ENCODE data around the gene CHL1. TPM values are rescaled to one million over a fixed set of nuclear protein-coding genes. Genes with fewer than 3 reads are reported as not detected.

CHL1 gene
- total RNA-seq, 6 experiments from 2014 or later: not detected

DNA sequence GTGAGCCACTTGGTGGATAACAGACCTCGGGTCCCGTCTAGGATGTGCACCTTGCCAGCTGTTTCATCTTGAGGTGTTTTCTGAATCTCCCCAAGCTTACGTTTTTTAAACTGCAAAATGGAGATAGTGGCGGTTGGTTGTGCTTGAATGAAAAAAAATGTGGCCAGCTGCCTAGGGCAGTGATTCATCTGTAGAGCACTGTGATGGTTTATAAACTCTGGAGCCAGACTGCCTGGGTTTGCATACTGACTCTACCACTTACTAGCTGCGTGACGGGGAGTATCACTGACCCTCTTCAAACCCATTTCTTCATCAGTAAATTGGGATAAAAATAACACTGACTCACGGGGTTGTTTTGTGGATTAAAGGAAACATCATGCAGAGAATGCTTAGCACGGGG lies 159.1 kb downstream of the CHL1 start:
- no peaks in the 10 kb centered on the region for H3K4me1 Mint-ChIP-seq (ENCODE audit: low read depth)
- H3K27ac Mint-ChIP-seq: no peak overlapping the region
- H3K36me3 Mint-ChIP-seq (ENCODE audit: low read depth): no peaks in the 10 kb centered on the region
- DNase-seq: peak; percentile 25
- H3K27me3 Mint-ChIP-seq (ENCODE audit: insufficient read depth): no peaks in the 10 kb centered on the region
- TF ChIP-seq, protein P1, sequence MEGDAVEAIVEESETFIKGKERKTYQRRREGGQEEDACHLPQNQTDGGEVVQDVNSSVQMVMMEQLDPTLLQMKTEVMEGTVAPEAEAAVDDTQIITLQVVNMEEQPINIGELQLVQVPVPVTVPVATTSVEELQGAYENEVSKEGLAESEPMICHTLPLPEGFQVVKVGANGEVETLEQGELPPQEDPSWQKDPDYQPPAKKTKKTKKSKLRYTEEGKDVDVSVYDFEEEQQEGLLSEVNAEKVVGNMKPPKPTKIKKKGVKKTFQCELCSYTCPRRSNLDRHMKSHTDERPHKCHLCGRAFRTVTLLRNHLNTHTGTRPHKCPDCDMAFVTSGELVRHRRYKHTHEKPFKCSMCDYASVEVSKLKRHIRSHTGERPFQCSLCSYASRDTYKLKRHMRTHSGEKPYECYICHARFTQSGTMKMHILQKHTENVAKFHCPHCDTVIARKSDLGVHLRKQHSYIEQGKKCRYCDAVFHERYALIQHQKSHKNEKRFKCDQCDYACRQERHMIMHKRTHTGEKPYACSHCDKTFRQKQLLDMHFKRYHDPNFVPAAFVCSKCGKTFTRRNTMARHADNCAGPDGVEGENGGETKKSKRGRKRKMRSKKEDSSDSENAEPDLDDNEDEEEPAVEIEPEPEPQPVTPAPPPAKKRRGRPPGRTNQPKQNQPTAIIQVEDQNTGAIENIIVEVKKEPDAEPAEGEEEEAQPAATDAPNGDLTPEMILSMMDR (IDR thresholded peaks at IDR 0.05): no peak
- no peak overlapping the region for H3K4me3 Mint-ChIP-seq
- H3K9me3 Mint-ChIP-seq: peaks cover 19% of the 10 kb centered on the region

DNA sequence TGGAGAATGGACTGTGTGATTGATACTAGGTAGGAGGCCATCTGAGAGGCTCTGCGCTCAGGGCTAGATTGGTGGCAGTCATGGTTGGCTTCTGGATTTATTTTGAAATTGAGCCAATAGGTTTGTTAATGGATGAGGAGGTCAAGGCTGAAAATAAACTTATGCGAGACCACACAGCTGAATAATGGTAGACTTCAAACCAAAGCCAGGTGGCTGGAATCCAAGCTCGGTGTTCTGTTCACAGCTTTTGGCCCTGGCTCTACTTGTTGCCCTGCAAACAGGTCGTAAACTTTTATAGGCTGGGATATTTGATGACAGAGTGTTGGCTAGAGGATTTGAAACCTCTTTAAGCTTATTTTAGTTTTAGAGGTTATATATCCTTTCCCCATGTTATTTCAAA lies 160.4 kb downstream of the CHL1 start:
- H3K9me3 Mint-ChIP-seq: peaks cover 16% of the 10 kb centered on the region
- H3K27me3 Mint-ChIP-seq (ENCODE audit: insufficient read depth): no peaks in the 10 kb centered on the region
- H3K4me1 Mint-ChIP-seq (ENCODE audit: low read depth): no peaks in the 10 kb centered on the region
- no peak for DNase-seq
- TF ChIP-seq, protein P1 (IDR thresholded peaks at IDR 0.05): no peak
- no peaks in the 10 kb centered on the region for H3K36me3 Mint-ChIP-seq (ENCODE audit: low read depth)
- no peak overlapping the region for H3K4me3 Mint-ChIP-seq
- no peak overlapping the region for H3K27ac Mint-ChIP-seq

DNA sequence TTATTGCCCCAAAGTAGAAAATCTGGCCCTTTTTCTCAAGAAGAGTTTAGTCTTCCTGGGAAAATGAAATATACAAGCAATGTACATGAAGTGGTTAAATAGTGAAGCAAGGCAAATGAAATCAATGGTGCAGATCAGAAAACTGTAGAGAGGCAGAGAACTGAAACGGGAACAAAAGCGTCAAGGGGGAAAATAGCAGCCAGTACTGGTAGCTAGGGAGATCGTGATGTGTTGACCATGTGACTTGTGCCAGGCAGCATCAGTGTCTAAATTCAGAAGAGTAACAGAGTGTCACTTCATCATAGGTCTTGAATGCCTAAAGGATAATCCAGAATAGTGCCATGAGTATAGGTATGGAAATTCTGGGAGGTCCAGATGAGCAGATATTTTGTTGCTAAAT lies 163.1 kb downstream of the CHL1 start:
- Mint-ChIP-seq H3K27ac (no peak overlapping the region), H3K4me3 (no peak overlapping the region), H3K27me3 (ENCODE audit: insufficient read depth) (no peaks in the 10 kb centered on the region; the same call in 1 of the 2 replicates), H3K36me3 (ENCODE audit: low read depth) (no peaks in the 10 kb centered on the region), H3K9me3 (peaks cover 24% of the 10 kb centered on the region), H3K4me1 (ENCODE audit: low read depth) (no peaks in the 10 kb centered on the region)
- TF ChIP-seq, protein P1 (IDR thresholded peaks at IDR 0.05): no peak
- DNase-seq: no peak

DNA sequence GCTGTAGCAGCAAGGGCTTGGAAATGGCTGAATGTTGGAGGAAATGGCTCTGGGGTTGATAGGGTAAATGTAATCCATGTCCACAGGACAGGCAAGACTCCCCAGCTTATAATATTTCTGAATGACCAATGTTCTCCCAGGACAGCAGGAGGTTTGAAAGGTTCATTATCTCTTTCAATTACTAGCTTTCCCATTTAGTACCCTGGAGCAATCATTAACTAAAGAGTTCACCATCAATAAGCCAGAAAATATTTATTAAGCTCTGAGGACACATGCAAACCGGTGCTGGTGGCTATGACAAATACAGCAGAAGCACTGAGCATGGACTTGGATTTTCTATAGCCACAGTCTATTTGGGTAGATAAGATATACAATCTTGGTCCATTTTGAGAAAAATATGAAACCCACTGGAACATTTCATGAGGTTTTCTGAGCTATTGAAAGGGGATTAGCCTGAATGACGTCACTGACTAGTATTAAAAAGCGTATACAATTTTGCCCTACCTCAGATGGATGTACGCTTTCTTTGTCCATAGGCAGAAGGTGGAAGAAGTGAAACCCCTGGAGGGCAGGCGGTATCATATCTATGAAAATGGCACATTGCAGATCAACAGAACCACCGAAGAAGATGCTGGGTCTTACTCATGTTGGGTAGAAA lies 166.2 kb downstream of the CHL1 start:
- H3K4me3 Mint-ChIP-seq: no peak overlapping the region
- DNase-seq: no peak
- H3K27me3 Mint-ChIP-seq (ENCODE audit: insufficient read depth): no peaks in the 10 kb centered on the region; the same call in 1 of the 2 replicates
- no peaks in the 10 kb centered on the region for H3K4me1 Mint-ChIP-seq (ENCODE audit: low read depth)
- H3K36me3 Mint-ChIP-seq (ENCODE audit: low read depth): no peaks in the 10 kb centered on the region
- H3K27ac Mint-ChIP-seq: no peak overlapping the region
- peaks cover 33% of the 10 kb centered on the region for H3K9me3 Mint-ChIP-seq
- TF ChIP-seq, protein P1 (IDR thresholded peaks at IDR 0.05): no peak

DNA sequence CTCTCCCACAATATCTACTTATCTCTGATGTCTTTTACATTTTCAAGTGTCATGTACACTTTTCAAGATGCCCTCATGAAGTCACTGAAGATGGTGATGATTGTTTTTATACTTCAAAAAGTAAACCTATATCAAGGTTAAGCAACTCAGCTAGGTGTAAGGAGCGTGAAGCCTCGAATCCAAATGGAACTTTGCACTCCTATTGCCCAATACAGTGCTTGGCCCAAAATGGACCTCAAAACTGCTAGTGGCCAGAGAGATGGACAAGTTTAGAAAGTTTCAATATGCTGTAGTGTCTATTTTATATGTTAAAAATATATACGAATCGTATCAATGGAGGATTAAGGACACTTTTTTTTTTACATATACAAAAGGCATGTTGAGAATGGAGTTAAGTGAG lies 167.7 kb downstream of the CHL1 start:
- Mint-ChIP-seq H3K4me3 (no peak overlapping the region), H3K4me1 (ENCODE audit: low read depth) (no peaks in the 10 kb centered on the region), H3K27ac (no peak overlapping the region), H3K27me3 (ENCODE audit: insufficient read depth) (no peaks in the 10 kb centered on the region; the same call in 1 of the 2 replicates), H3K36me3 (ENCODE audit: low read depth) (no peaks in the 10 kb centered on the region), H3K9me3 (peaks cover 44% of the 10 kb centered on the region)
- TF ChIP-seq, protein P1 (IDR thresholded peaks at IDR 0.05): no peak
- no peak for DNase-seq

Data from HFFc6 (cell line).